Activated T-helper 17 cell treated with anti-CD3 and anti-CD28 coated beads, Interleukin-2, amount 50 U/mL, for 72 hours (primary cell): Measurements from ENCODE around the gene CR1L. TPM values are rescaled to one million over a fixed set of nuclear protein-coding genes. Genes with fewer than 3 reads are reported as not detected.
"Not testable (repeated sequence)": the region's sequence is repeated elsewhere in the genome, so short reads cannot be mapped to it uniquely, and the experiment has no call there.

Experiments
- ATAC-seq: fragments of 150-1000 bp; cut with Tn5 transposase; replicated peaks from 2 replicates; pipeline ENCODE4 v1.10.0; 2021; ENCODE audit warnings: mild to moderate bottlenecking, moderate library complexity
- H3K27ac Mint-ChIP-seq: one replicate; pipeline ENCODE4 v1.8.0; 2022; ENCODE audit warnings: mixed read lengths
- H3K27me3 Mint-ChIP-seq: one replicate; pipeline ENCODE4 v1.8.0; 2022; ENCODE audit warnings: mixed read lengths
- H3K36me3 Mint-ChIP-seq: one replicate; pipeline ENCODE4 v1.8.0; 2022; ENCODE audit warnings: low read depth, mild to moderate bottlenecking, mixed read lengths
- H3K4me1 Mint-ChIP-seq: one replicate; pipeline ENCODE4 v1.8.0; 2022; ENCODE audit warnings: mixed read lengths
- H3K4me3 Mint-ChIP-seq: one replicate; pipeline ENCODE4 v1.8.0; 2022; ENCODE audit warnings: mild to moderate bottlenecking, mixed read lengths
- H3K9me3 Mint-ChIP-seq: one replicate; pipeline ENCODE4 v1.8.0; 2022; ENCODE audit warnings: mixed read lengths
- total RNA-seq, 2 donors: library from RNA; stranded (reverse); gene quantifications; one replicate each; pipeline ENCODE4 v1.2.3, GENCODE V29; 2022

CR1L gene
- total RNA-seq, 2 donors from 2014 or later, result 0.32 TPM; not detected in 1

GRCh38 chr1:207654320-207654719 lies 9.4 kb downstream of the CR1L start:
- Mint-ChIP-seq H3K9me3 (no peaks in the 10 kb centered on the region), H3K27me3 (peaks cover 3% of the 10 kb centered on the region), H3K36me3 (no peaks in the 10 kb centered on the region), H3K4me1 (no peaks in the 10 kb centered on the region), H3K4me3 (no peak overlapping the region), H3K27ac (no peak overlapping the region)
- ATAC-seq, result no peak

GRCh38 chr1:207658408-207658807 lies 13.5 kb downstream of the CR1L start:
- H3K27me3 Mint-ChIP-seq, result peaks cover 6% of the 10 kb centered on the region
- no peaks in the 10 kb centered on the region for H3K4me1 Mint-ChIP-seq
- no peaks in the 10 kb centered on the region for H3K36me3 Mint-ChIP-seq
- H3K4me3 Mint-ChIP-seq, result no peak overlapping the region
- no peak overlapping the region for H3K27ac Mint-ChIP-seq
- ATAC-seq, result no peak
- H3K9me3 Mint-ChIP-seq, result no peaks in the 10 kb centered on the region

GRCh38 chr1:207658904-207659485 lies 14.1 kb downstream of the CR1L start:
- Mint-ChIP-seq H3K9me3 (no peaks in the 10 kb centered on the region), H3K4me1 (no peaks in the 10 kb centered on the region), H3K27me3 (peaks cover 12% of the 10 kb centered on the region), H3K36me3 (no peaks in the 10 kb centered on the region), H3K4me3 (no peak overlapping the region), H3K27ac (no peak overlapping the region)
- ATAC-seq, result peak; percentile 3

GRCh38 chr1:207659545-207660153 lies 14.7 kb downstream of the CR1L start:
- H3K4me3 Mint-ChIP-seq, result no peak overlapping the region
- H3K27ac Mint-ChIP-seq, result no peak overlapping the region
- H3K4me1 Mint-ChIP-seq, result no peaks in the 10 kb centered on the region
- H3K27me3 Mint-ChIP-seq, result peaks cover 17% of the 10 kb centered on the region
- no peaks in the 10 kb centered on the region for H3K9me3 Mint-ChIP-seq
- no peaks in the 10 kb centered on the region for H3K36me3 Mint-ChIP-seq
- ATAC-seq, result no peak

GRCh38 chr1:207661420-207661819 lies 16.5 kb downstream of the CR1L start:
- not testable (repeated sequence) for H3K9me3 Mint-ChIP-seq, ATAC-seq, H3K27ac Mint-ChIP-seq, H3K4me3 Mint-ChIP-seq, H3K4me1 Mint-ChIP-seq, H3K36me3 Mint-ChIP-seq
- peaks cover 28% of the 10 kb centered on the region for H3K27me3 Mint-ChIP-seq

GRCh38 chr1:207666342-207666741 lies 21.4 kb downstream of the CR1L start:
- Mint-ChIP-seq H3K4me3 (no peak overlapping the region), H3K36me3 (no peaks in the 10 kb centered on the region), H3K4me1 (no peaks in the 10 kb centered on the region), H3K9me3 (peaks cover 5% of the 10 kb centered on the region), H3K27ac (no peak overlapping the region), H3K27me3 (peaks cover 55% of the 10 kb centered on the region)
- no peak for ATAC-seq

GRCh38 chr1:207669528-207670009 lies 24.6 kb downstream of the CR1L start:
- peaks cover 5% of the 10 kb centered on the region for H3K9me3 Mint-ChIP-seq
- no peaks in the 10 kb centered on the region for H3K4me1 Mint-ChIP-seq
- ATAC-seq, result no peak
- H3K4me3 Mint-ChIP-seq, result no peak overlapping the region
- no peaks in the 10 kb centered on the region for H3K36me3 Mint-ChIP-seq
- peaks cover 53% of the 10 kb centered on the region for H3K27me3 Mint-ChIP-seq
- H3K27ac Mint-ChIP-seq, result no peak overlapping the region

GRCh38 chr1:207670192-207670591 lies 25.3 kb downstream of the CR1L start:
- H3K4me3 Mint-ChIP-seq, result no peak overlapping the region
- no peak overlapping the region for H3K27ac Mint-ChIP-seq

GRCh38 chr1:207670997-207671396 lies 26.1 kb downstream of the CR1L start:
- Mint-ChIP-seq H3K4me3 (no peak overlapping the region), H3K36me3 (no peaks in the 10 kb centered on the region), H3K27ac (no peak overlapping the region), H3K27me3 (peaks cover 48% of the 10 kb centered on the region), H3K9me3 (peaks cover 5% of the 10 kb centered on the region), H3K4me1 (no peaks in the 10 kb centered on the region)
- no peak for ATAC-seq

More at GRCh38 chr1:207670192-207670591, 25.3 kb downstream of the CR1L start:
- Mint-ChIP-seq H3K9me3 (peaks cover 5% of the 10 kb centered on the region), H3K27me3 (peaks cover 52% of the 10 kb centered on the region), H3K36me3 (no peaks in the 10 kb centered on the region), H3K4me1 (no peaks in the 10 kb centered on the region)
- no peak for ATAC-seq

GRCh38 chr1:207672522-207673130 lies 27.7 kb downstream of the CR1L start:
- Mint-ChIP-seq H3K36me3 (no peaks in the 10 kb centered on the region), H3K9me3 (no peaks in the 10 kb centered on the region), H3K27me3 (peaks cover 38% of the 10 kb centered on the region), H3K4me1 (no peaks in the 10 kb centered on the region), H3K4me3 (no peak overlapping the region), H3K27ac (no peak overlapping the region)
- no peak for ATAC-seq

- no peaks in the 10 kb centered on the region for H3K9me3 Mint-ChIP-seq
- H3K27ac Mint-ChIP-seq, result no peak overlapping the region
- H3K4me1 Mint-ChIP-seq, result no peaks in the 10 kb centered on the region
- no peak overlapping the region for H3K4me3 Mint-ChIP-seq
- ATAC-seq, result peak; percentile 60
- peaks cover 35% of the 10 kb centered on the region for H3K27me3 Mint-ChIP-seq
- no peaks in the 10 kb centered on the region for H3K36me3 Mint-ChIP-seq
Observed at GRCh38 chr1:207673399-207673798, 28.5 kb downstream of the CR1L start.

- no peak overlapping the region for H3K4me3 Mint-ChIP-seq
- H3K9me3 Mint-ChIP-seq, result no peaks in the 10 kb centered on the region
- H3K36me3 Mint-ChIP-seq, result no peaks in the 10 kb centered on the region
- H3K4me1 Mint-ChIP-seq, result no peaks in the 10 kb centered on the region
- H3K27ac Mint-ChIP-seq, result no peak overlapping the region
- no peak for ATAC-seq
- H3K27me3 Mint-ChIP-seq, result peaks cover 30% of the 10 kb centered on the region
Observed at GRCh38 chr1:207676153-207676552, 31.2 kb downstream of the CR1L start.

GRCh38 chr1:207680590-207681388 lies 35.9 kb downstream of the CR1L start:
- not testable (repeated sequence) for H3K4me3 Mint-ChIP-seq, H3K9me3 Mint-ChIP-seq

GRCh38 chr1:207682872-207683434 lies 38.0 kb downstream of the CR1L start:
- not testable (repeated sequence) for H3K36me3 Mint-ChIP-seq, H3K9me3 Mint-ChIP-seq, H3K27me3 Mint-ChIP-seq, H3K4me3 Mint-ChIP-seq, ATAC-seq, H3K27ac Mint-ChIP-seq, H3K4me1 Mint-ChIP-seq

More at GRCh38 chr1:207680590-207681388, 35.9 kb downstream of the CR1L start:
- H3K27ac Mint-ChIP-seq, ATAC-seq, H3K4me1 Mint-ChIP-seq, H3K36me3 Mint-ChIP-seq: not testable (repeated sequence)
- H3K27me3 Mint-ChIP-seq, result peaks cover 15% of the 10 kb centered on the region
